Gastroesophageal sphincter (tissue), 4 donors: Measurements from ENCODE around the gene PNPO. TPM values are rescaled to one million over a fixed set of nuclear protein-coding genes. Genes with fewer than 3 reads are reported as not detected.

Experiments used
- total RNA-seq, 4 donors: library from RNA; depleted of rRNA; stranded (reverse); fragments of >200 nt; gene quantifications; one replicate each; pipeline ENCODE4 v1.1.0, GENCODE V29; 2016

Gene PNPO
- total RNA-seq, 4 donors from 2014 or later, result 20.3 to 43.9 (median 21.9) TPM

Other genes with a start within 250 kb of the PNPO start
- gene TBKBP1, start 247.4 kb upstream of the PNPO start, total RNA-seq, result 10 to 100 TPM; 13.9 to 25.1 (median 18.0) TPM
- gene TBX21, start 208.3 kb upstream of the PNPO start, total RNA-seq, result 1 to 10 TPM in 1 of 4 donors, under 1 TPM in 1, not detected in 2; 0.94 to 1.1 TPM
- 1 to 10 TPM; 2.2 to 4.1 (median 3.8) TPM for gene OSBPL7, start 119.8 kb upstream of the PNPO start, total RNA-seq
- gene MRPL10, start 110.0 kb upstream of the PNPO start, total RNA-seq, result 10 to 100 TPM; 34.9 to 74.9 (median 55.0) TPM
- gene LRRC46, start 109.9 kb upstream of the PNPO start, total RNA-seq, result 1 to 10 TPM in 1 of 4 donors, under 1 TPM in 1, not detected in 2; 0.46 to 1.3 TPM
- gene SCRN2, start 100.3 kb upstream of the PNPO start, total RNA-seq, result 10 to 100 TPM; 17.4 to 28.9 (median 21.8) TPM
- gene SP6, start 90.4 kb upstream of the PNPO start, total RNA-seq, result under 1 TPM; 0.12 to 0.31 (median 0.14) TPM
- 10 to 100 TPM in 2 of 4 donors, 1 to 10 TPM in 2; 3.4 to 16.2 (median 10.0) TPM for gene SP2, start 45.3 kb upstream of the PNPO start, total RNA-seq
- 1 to 10 TPM in 1 of 4 donors, under 1 TPM in 1, not detected in 2; 0.19 to 3.5 TPM for gene PRR15L, start 16.3 kb downstream of the PNPO start, total RNA-seq
- gene CDK5RAP3, start 29.5 kb downstream of the PNPO start, total RNA-seq, result 10 to 100 TPM; 43.8 to 98.8 (median 63.8) TPM
- 10 to 100 TPM; 40.6 to 75.5 (median 49.4) TPM for gene COPZ2, start 96.2 kb downstream of the PNPO start, total RNA-seq
- gene NFE2L1, start 106.8 kb downstream of the PNPO start, total RNA-seq, result 100 to 1,000 TPM; 166 to 289 (median 182) TPM
- 10 to 100 TPM; 46.0 to 59.3 (median 55.0) TPM for gene CBX1, start 159.9 kb downstream of the PNPO start, total RNA-seq
- gene SNX11, start 166.2 kb downstream of the PNPO start, total RNA-seq, result 10 to 100 TPM; 12.4 to 20.5 (median 16.8) TPM